ENCODE measurements around the gene ANKRA2. TPM values are rescaled to one million over a fixed set of nuclear protein-coding genes. Genes with fewer than 3 reads are reported as not detected.
"Not testable (repeated sequence)": the region's sequence is repeated elsewhere in the genome, so short reads cannot be mapped to it uniquely, and the experiment has no call there.

Gene ANKRA2
- total RNA-seq, 1 donor, result 19.9 TPM

- no peak for TF ChIP-seq CTCF (IDR thresholded peaks at IDR 0.05; ENCODE audit: insufficient read depth, low read depth, low read length)
- no peak for DNase-seq (ENCODE audit: low read depth)
- no peak overlapping the region for H3K4me3 ChIP-seq (ENCODE audit: low read depth, low read length)
These were observed 51.4 kb downstream of the ANKRA2 start for GRCh38 chr5:73513996-73514395.

GRCh38 chr5:73508521-73508920, 56.9 kb downstream of the ANKRA2 start:
- not testable (repeated sequence) for DNase-seq (ENCODE audit: low read depth); H3K4me3 ChIP-seq (ENCODE audit: low read depth, low read length)

- no peak for TF ChIP-seq CTCF (IDR thresholded peaks at IDR 0.05; ENCODE audit: insufficient read depth, low read depth, low read length)
- H3K4me3 ChIP-seq (ENCODE audit: low read depth, low read length), result no peak overlapping the region
- DNase-seq (ENCODE audit: low read depth), result no peak
These were observed 58.4 kb downstream of the ANKRA2 start for GRCh38 chr5:73507062-73507461.

- no peak for DNase-seq (ENCODE audit: low read depth)
- no peak for TF ChIP-seq CTCF (IDR thresholded peaks at IDR 0.05; ENCODE audit: insufficient read depth, low read depth, low read length)
- H3K4me3 ChIP-seq (ENCODE audit: low read depth, low read length), result no peak overlapping the region
These were observed 58.9 kb downstream of the ANKRA2 start for GRCh38 chr5:73506459-73506955.

Other genes with a start within 250 kb of the ANKRA2 start
- gene FOXD1, start 116.9 kb downstream of the ANKRA2 start, total RNA-seq, result 2.2 and 6.1 TPM in 2 replicates
- gene BTF3, start 67.2 kb downstream of the ANKRA2 start, total RNA-seq, result 216 and 232 TPM in 2 replicates
- 30.3 and 30.7 TPM in 2 replicates for gene UTP15, start 104 bp upstream of the ANKRA2 start, total RNA-seq
- 34.1 and 40.2 TPM in 2 replicates for gene ARHGEF28, start 60.6 kb upstream of the ANKRA2 start, total RNA-seq

All from fibroblast of villous mesenchyme (primary cell).